ENCODE measurements around the gene CSMD2.

Gene CSMD2

DNA sequence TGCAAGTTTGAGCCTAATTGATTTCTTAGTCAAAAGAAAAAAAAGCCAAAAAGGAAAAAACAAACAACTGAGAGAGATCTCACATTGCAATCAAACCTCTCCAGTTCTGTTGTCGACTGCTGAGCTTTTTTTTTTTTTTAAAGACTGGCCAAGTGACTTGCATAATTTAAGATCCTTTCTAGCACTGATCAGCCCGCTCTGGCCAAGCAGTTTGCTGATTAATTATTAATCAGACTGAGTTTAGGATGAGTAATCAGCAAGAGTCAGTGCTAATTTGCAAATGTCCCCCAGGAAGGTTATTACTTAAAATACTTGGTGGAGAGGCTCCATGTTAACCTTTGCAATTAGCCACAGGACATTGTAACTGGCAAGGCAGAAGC, 261.8 kb downstream of the CSMD2 start:
- no peaks in the 10 kb centered on the region for H3K4me1 ChIP-seq (ENCODE audit: control insufficient read depth, insufficient read depth, low read length)
- no peaks in the 10 kb centered on the region for H3K9me3 ChIP-seq (ENCODE audit: control insufficient read depth, insufficient read depth, low read length)
- H3K9ac ChIP-seq (ENCODE audit: low read depth, low read length): no peak overlapping the region
- no peak overlapping the region for H3K4me3 ChIP-seq (ENCODE audit: low read depth, low read length)
- H3K27me3 ChIP-seq (ENCODE audit: control insufficient read depth, insufficient read depth, low read length): no peaks in the 10 kb centered on the region
- H3K36me3 ChIP-seq (ENCODE audit: control insufficient read depth, insufficient read depth, low read length): no peaks in the 10 kb centered on the region

DNA sequence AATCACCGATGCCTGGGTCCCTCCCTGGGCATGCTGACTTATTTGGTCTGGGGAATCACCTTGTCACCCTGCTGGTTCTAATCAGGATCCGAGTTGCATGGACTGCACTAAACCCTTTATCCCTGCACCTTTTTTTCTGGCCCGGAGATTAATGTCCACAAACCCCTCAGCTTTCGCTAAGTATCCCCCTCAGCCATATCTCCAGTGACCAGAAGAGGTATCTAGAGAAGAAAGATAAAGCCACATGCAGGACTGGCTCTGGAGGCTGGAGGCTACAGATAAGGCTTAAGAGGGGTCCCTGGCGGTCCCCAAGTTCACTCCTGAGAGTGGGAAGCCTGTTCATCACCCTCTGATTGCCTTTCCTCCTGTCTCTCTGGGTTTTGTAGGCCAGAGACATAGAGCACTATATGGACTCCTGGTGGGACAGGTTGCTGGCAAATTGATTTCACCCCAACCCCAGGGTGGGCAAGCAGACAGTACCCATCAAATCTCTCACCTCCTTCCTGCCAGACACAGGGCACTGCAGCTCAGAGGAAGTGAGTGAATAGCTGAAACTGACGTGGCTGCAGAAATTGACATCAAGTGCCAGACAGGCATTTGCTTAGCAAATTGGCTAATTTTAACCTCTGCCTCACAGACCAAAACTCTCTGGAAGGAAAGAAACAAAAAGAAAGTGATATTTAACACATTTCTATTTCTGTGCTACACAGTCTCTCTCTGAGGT, 262.4 kb downstream of the CSMD2 start:
- no peaks in the 10 kb centered on the region for H3K4me1 ChIP-seq (ENCODE audit: control insufficient read depth, insufficient read depth, low read length)
- H3K4me3 ChIP-seq (ENCODE audit: low read depth, low read length): no peak overlapping the region
- H3K27me3 ChIP-seq (ENCODE audit: control insufficient read depth, insufficient read depth, low read length): no peaks in the 10 kb centered on the region
- no peaks in the 10 kb centered on the region for H3K9me3 ChIP-seq (ENCODE audit: control insufficient read depth, insufficient read depth, low read length)
- H3K9ac ChIP-seq (ENCODE audit: low read depth, low read length): no peak overlapping the region
- H3K36me3 ChIP-seq (ENCODE audit: control insufficient read depth, insufficient read depth, low read length): no peaks in the 10 kb centered on the region

DNA sequence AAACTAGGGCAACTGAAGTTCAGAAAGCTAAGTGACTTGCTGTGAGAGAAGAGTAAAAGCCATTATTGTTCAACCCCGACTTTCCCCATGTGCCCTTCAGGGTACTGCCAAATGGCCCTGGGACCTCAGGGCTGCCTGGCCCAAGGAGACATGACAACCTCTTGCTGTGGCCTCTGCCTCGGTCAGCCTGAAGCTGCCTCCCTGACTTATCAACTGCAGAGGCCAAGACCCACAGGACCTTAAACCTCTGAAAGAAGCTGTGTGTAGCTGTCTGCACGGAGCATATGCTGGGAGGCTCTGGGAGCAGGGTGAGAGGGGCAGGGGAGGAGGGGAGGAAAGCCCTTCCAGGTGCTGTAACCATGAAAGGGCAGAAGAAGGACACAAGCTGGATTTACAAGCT, 265.3 kb downstream of the CSMD2 start:
- H3K4me3 ChIP-seq (ENCODE audit: low read depth, low read length): no peak overlapping the region
- no peak overlapping the region for H3K9ac ChIP-seq (ENCODE audit: low read depth, low read length)
- no peaks in the 10 kb centered on the region for H3K4me1 ChIP-seq (ENCODE audit: control insufficient read depth, insufficient read depth, low read length)
- no peaks in the 10 kb centered on the region for H3K9me3 ChIP-seq (ENCODE audit: control insufficient read depth, insufficient read depth, low read length)
- no peaks in the 10 kb centered on the region for H3K36me3 ChIP-seq (ENCODE audit: control insufficient read depth, insufficient read depth, low read length)
- H3K27me3 ChIP-seq (ENCODE audit: control insufficient read depth, insufficient read depth, low read length): no peaks in the 10 kb centered on the region

DNA sequence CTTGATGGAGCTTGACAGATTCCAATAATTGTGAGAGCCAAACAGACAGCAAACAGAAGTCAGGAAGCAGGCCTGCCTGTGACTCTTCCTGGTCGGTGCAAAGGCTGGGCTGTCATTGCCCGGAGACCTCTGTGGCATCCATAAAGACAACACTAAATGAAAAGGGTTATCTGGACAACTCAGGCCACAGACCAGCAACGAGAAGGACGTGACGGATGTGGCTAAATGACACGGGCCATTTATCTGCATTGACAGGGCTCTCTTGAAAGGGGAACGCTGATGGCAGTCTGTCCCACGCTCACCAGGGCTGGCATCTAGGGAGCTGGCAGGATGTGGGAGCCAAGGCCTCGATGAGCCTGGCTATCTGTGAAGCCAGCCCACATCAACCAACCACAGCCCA, 266.1 kb downstream of the CSMD2 start:
- Histone ChIP-seq H3K27me3 (ENCODE audit: control insufficient read depth, insufficient read depth, low read length) (no peaks in the 10 kb centered on the region), H3K9me3 (ENCODE audit: control insufficient read depth, insufficient read depth, low read length) (no peaks in the 10 kb centered on the region), H3K4me1 (ENCODE audit: control insufficient read depth, insufficient read depth, low read length) (no peaks in the 10 kb centered on the region)

DNA sequence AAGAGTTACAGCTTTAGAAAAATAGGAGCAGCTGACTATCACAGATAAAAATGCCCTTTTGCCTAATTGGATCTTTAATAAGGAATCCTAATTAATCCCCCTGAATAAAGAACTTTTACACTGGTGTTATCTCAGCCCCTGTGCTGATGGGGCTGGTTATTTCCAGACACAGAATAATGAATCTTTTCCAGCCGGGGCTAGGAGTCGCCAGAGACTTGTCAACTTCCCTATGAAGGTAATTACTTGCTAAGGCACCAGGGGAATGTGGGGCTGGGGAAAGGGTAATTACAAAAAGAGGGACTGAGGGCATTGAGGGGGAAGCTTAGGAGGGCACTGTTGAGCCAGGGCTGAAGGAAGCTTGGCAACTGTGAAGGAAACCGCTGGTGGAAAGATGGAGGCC, 266.6 kb downstream of the CSMD2 start:
- no peak overlapping the region for H3K4me3 ChIP-seq (ENCODE audit: low read depth, low read length)
- no peaks in the 10 kb centered on the region for H3K4me1 ChIP-seq (ENCODE audit: control insufficient read depth, insufficient read depth, low read length)
- no peaks in the 10 kb centered on the region for H3K9me3 ChIP-seq (ENCODE audit: control insufficient read depth, insufficient read depth, low read length)
- H3K9ac ChIP-seq (ENCODE audit: low read depth, low read length): no peak overlapping the region
- H3K27me3 ChIP-seq (ENCODE audit: control insufficient read depth, insufficient read depth, low read length): no peaks in the 10 kb centered on the region
- no peaks in the 10 kb centered on the region for H3K36me3 ChIP-seq (ENCODE audit: control insufficient read depth, insufficient read depth, low read length)

More for the DNA sequence above, 266.1 kb downstream of the CSMD2 start:
- H3K9ac ChIP-seq (ENCODE audit: low read depth, low read length): no peak overlapping the region
- no peak overlapping the region for H3K4me3 ChIP-seq (ENCODE audit: low read depth, low read length)
- H3K36me3 ChIP-seq (ENCODE audit: control insufficient read depth, insufficient read depth, low read length): no peaks in the 10 kb centered on the region

DNA sequence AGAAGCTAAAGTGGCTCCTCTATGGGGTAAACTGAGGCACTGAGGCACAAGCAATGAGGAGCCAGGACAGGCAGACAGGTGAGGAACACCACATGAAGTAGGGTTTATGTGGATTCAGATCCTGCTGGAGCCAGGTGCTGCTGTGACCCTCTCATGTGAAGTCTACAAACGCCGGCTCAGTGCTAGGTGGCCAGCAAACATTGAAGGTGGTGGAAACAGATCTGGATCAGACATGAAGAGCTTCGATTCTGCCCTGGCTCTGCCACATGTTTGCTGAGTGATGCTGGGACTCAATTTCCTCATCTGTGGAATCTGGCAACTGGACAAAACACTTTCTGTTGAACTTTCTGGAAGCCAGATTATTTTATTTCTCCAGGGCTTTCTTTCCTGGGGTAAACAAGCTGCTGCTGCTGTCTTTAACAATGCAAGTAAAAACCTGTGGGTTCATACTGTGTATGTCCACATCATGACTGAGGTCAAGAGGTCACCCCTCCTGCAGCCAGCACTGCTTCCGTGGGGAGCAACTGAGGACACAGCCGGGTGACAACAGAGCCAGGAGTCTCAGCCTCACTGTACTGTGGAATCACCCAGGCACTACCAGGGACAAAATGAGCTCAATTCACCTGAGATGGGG, 267.8 kb downstream of the CSMD2 start:
- H3K9ac ChIP-seq (ENCODE audit: low read depth, low read length): no peak overlapping the region
- no peak overlapping the region for H3K4me3 ChIP-seq (ENCODE audit: low read depth, low read length)
- H3K27me3 ChIP-seq (ENCODE audit: control insufficient read depth, insufficient read depth, low read length): no peaks in the 10 kb centered on the region
- no peaks in the 10 kb centered on the region for H3K9me3 ChIP-seq (ENCODE audit: control insufficient read depth, insufficient read depth, low read length)
- no peaks in the 10 kb centered on the region for H3K4me1 ChIP-seq (ENCODE audit: control insufficient read depth, insufficient read depth, low read length)
- H3K36me3 ChIP-seq (ENCODE audit: control insufficient read depth, insufficient read depth, low read length): no peaks in the 10 kb centered on the region

DNA sequence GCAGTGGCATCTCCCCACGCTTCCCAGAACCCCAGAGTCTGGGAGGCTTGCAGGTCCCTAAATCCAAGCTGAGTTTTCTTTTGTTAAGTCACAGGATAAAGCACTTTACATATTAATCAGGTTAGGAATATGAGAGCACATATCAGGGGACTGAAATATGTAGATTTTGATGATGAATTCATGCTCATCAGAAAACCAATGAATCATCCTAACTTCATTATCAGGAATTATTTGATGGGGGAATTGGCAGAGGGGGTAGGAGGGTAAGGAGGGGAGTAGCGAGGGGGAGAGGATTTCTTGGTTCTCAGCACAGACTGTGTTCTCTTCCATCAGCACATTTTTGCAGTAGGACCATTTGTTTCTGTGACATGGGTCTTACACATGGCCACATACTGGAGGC, 269.1 kb downstream of the CSMD2 start:
- no peaks in the 10 kb centered on the region for H3K4me1 ChIP-seq (ENCODE audit: control insufficient read depth, insufficient read depth, low read length)
- H3K4me3 ChIP-seq (ENCODE audit: low read depth, low read length): no peak overlapping the region
- no peaks in the 10 kb centered on the region for H3K36me3 ChIP-seq (ENCODE audit: control insufficient read depth, insufficient read depth, low read length)
- H3K9ac ChIP-seq (ENCODE audit: low read depth, low read length): no peak overlapping the region
- H3K27me3 ChIP-seq (ENCODE audit: control insufficient read depth, insufficient read depth, low read length): no peaks in the 10 kb centered on the region
- no peaks in the 10 kb centered on the region for H3K9me3 ChIP-seq (ENCODE audit: control insufficient read depth, insufficient read depth, low read length)

DNA sequence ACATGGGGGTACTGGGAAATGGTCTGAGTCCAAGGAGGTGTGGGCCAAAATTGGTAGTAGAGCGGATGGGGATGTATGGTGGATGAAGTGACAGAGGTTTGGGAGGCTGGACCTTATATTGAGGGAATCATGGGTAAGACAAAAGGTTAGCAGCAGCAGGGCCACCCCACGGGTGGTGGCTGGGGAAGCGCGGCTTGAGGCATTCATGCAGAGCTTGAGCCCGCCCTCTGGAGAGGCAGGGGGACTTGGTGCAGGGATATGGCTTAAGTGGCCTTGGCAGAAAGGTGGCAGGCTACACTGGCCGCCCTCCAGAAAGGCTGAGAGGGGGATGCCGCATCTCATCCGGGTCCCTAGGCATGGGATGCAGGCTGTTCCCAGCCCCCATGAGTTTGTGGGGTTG, 269.6 kb downstream of the CSMD2 start:
- Histone ChIP-seq H3K36me3 (ENCODE audit: control insufficient read depth, insufficient read depth, low read length) (no peaks in the 10 kb centered on the region), H3K9ac (ENCODE audit: low read depth, low read length) (no peak overlapping the region), H3K4me3 (ENCODE audit: low read depth, low read length) (no peak overlapping the region), H3K27me3 (ENCODE audit: control insufficient read depth, insufficient read depth, low read length) (no peaks in the 10 kb centered on the region), H3K4me1 (ENCODE audit: control insufficient read depth, insufficient read depth, low read length) (no peaks in the 10 kb centered on the region), H3K9me3 (ENCODE audit: control insufficient read depth, insufficient read depth, low read length) (no peaks in the 10 kb centered on the region)

DNA sequence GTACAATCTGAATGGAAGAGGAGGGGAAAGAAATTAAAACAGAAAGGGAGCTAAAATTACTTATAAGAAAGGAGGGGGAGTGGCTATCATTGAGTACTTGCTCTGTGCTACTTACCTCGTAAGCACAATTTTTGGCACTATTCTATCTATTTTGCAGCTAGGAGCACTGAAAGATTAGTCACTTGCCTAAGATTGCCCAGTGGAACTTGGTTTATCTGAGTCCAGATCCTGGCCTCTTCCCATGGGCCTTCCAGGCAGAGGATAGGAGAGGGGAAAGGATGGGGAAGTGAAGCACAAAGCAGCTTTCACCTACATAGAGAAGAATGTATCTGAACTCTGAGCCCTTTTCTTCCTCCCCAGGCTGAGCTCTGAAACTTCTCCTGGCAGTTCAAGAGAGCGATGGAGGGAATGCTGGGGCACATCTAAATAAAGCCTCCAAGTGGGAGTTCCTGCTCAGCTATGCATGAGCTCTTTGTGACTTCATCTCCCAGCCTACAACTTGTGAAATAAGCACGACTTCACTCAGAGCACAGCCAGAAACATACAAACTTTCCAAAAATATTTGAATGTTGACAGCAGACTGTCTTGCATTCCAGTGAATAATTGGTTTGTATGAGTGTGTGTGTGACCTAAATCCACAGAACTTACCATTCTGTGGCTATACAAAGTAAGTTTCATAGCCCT, 271.7 kb downstream of the CSMD2 start:
- no peaks in the 10 kb centered on the region for H3K4me1 ChIP-seq (ENCODE audit: control insufficient read depth, insufficient read depth, low read length)
- no peaks in the 10 kb centered on the region for H3K9me3 ChIP-seq (ENCODE audit: control insufficient read depth, insufficient read depth, low read length)
- no peaks in the 10 kb centered on the region for H3K27me3 ChIP-seq (ENCODE audit: control insufficient read depth, insufficient read depth, low read length)
- no peaks in the 10 kb centered on the region for H3K36me3 ChIP-seq (ENCODE audit: control insufficient read depth, insufficient read depth, low read length)
- no peak overlapping the region for H3K4me3 ChIP-seq (ENCODE audit: low read depth, low read length)
- no peak overlapping the region for H3K9ac ChIP-seq (ENCODE audit: low read depth, low read length)

DNA sequence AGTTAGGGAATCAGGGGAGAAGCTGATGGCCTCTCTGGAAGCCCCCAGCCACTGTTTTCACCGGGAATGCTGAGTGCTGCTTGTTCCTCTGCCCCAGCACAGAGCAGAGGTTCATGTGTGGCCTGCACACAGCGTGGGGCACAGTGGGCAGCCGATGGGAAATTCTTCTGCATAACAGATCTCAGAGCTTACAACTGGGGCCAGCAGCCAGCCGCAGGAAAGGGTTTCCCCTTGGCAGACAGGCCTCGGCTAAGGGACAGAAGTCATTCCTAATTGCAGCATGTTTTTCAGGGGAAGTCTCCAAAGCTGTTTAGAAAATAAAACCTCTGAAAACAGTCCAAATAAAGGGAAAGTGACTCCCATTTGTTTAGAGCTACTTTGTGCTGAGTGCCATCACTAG, 278.5 kb downstream of the CSMD2 start:
- no peak overlapping the region for H3K4me3 ChIP-seq (ENCODE audit: low read depth, low read length)
- no peaks in the 10 kb centered on the region for H3K27me3 ChIP-seq (ENCODE audit: control insufficient read depth, insufficient read depth, low read length)
- no peak overlapping the region for H3K9ac ChIP-seq (ENCODE audit: low read depth, low read length)
- no peaks in the 10 kb centered on the region for H3K36me3 ChIP-seq (ENCODE audit: control insufficient read depth, insufficient read depth, low read length)
- H3K9me3 ChIP-seq (ENCODE audit: control insufficient read depth, insufficient read depth, low read length): no peaks in the 10 kb centered on the region
- no peaks in the 10 kb centered on the region for H3K4me1 ChIP-seq (ENCODE audit: control insufficient read depth, insufficient read depth, low read length)

DNA sequence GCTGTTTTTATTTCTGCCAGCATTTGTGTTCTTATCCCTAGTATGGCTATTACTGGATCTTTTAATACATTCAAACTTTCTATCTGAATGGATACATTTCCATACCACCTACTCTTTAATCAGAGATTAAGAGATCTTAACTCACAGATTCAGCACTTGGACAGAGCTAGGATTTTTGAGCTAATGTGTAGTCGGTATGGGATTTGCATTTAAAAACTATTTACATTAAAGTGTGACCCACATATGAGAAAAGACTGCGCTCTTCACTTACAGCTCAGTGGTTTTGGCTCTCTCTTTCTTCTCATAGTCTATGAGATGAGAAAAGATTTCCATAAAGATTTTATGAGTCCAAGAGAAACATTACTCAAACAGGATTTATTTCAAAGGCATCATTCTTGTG, 284.7 kb downstream of the CSMD2 start:
- no peak overlapping the region for H3K9ac ChIP-seq (ENCODE audit: low read depth, low read length)
- H3K9me3 ChIP-seq (ENCODE audit: control insufficient read depth, insufficient read depth, low read length): no peaks in the 10 kb centered on the region
- H3K27me3 ChIP-seq (ENCODE audit: control insufficient read depth, insufficient read depth, low read length): no peaks in the 10 kb centered on the region
- H3K4me3 ChIP-seq (ENCODE audit: low read depth, low read length): no peak overlapping the region
- H3K36me3 ChIP-seq (ENCODE audit: control insufficient read depth, insufficient read depth, low read length): no peaks in the 10 kb centered on the region
- no peaks in the 10 kb centered on the region for H3K4me1 ChIP-seq (ENCODE audit: control insufficient read depth, insufficient read depth, low read length)

DNA sequence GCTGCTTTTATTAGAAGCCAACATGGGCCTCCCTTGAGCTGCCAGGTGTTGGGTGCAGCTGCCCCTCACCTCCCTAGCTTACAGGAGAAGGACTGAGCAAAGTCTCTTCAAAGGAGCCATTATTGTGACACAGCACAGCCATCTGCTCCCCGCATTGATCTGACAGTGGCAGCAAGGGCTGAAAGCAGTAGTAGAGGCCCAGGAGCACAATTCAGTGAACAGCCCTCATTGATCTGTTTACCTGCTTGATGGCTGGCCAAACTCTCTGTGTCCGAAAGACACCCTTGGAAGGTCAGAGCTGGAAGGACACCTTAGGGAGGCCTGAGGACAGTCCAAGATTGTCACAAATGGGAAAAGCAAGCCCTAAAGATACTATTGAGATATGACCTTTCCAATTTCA, 286.6 kb downstream of the CSMD2 start:
- Histone ChIP-seq H3K9me3 (ENCODE audit: control insufficient read depth, insufficient read depth, low read length) (no peaks in the 10 kb centered on the region), H3K36me3 (ENCODE audit: control insufficient read depth, insufficient read depth, low read length) (no peaks in the 10 kb centered on the region), H3K9ac (ENCODE audit: low read depth, low read length) (no peak overlapping the region), H3K27me3 (ENCODE audit: control insufficient read depth, insufficient read depth, low read length) (no peaks in the 10 kb centered on the region), H3K4me3 (ENCODE audit: low read depth, low read length) (no peak overlapping the region), H3K4me1 (ENCODE audit: control insufficient read depth, insufficient read depth, low read length) (no peaks in the 10 kb centered on the region)
